BLaER1 treated with 17β-estradiol and CSF1 and Interleukin-3, amounts not matched to agents 10 nM and 100 nM (cell line): ENCODE data around the gene MYO1E.
A peak's percentile ranks its signal among the peaks of the same experiment; 100 is the strongest.
"Not testable (repeated sequence)": the region's sequence is repeated elsewhere in the genome, so short reads cannot be mapped to it uniquely, and the experiment has no call there.

Source experiments
- H3K27ac ChIP-seq, 11 experiments: shearing (Covaris generic); formaldehyde crosslinking; 2 replicates each; pipeline ENCODE4 v1.8.1; 2022
- H3K27me3 ChIP-seq, 11 experiments: shearing (Covaris generic); formaldehyde crosslinking; 2 replicates each; pipeline ENCODE4 v1.8.1; 2022
- H3K36me3 ChIP-seq, 11 experiments: shearing (Covaris generic); formaldehyde crosslinking; 2 replicates each; pipeline ENCODE4 v1.8.1; 2022
- H3K4me1 ChIP-seq, 10 experiments: shearing (Covaris generic); formaldehyde crosslinking; 2 replicates each; pipeline ENCODE4 v1.8.1; 2022
- H3K4me2 ChIP-seq, 11 experiments: shearing (Covaris generic); formaldehyde crosslinking; 2 replicates each; pipeline ENCODE4 v1.8.1; 2022
- H3K4me3 ChIP-seq, 10 experiments: shearing (Covaris generic); formaldehyde crosslinking; 2 replicates each; pipeline ENCODE4 v1.8.1; 2022
- H3K9ac ChIP-seq, 11 experiments: shearing (Covaris generic); formaldehyde crosslinking; 2 replicates each; pipeline ENCODE4 v1.8.1; 2022
- H3K9me3 ChIP-seq, 11 experiments: shearing (Covaris generic); formaldehyde crosslinking; replicated peaks in 1 of 11; 2 replicates each; pipeline ENCODE4 v1.8.1; 2022
- H4K20me1 ChIP-seq, 11 experiments: shearing (Covaris generic); formaldehyde crosslinking; 2 replicates each; pipeline ENCODE4 v1.8.1; 2022
- Cebpa-rat ChIP-seq, 11 experiments: shearing (Covaris generic); IDR thresholded peaks; 2 replicates each; pipeline ENCODE4 v1.8.1; 2022

MYO1E gene

DNA sequence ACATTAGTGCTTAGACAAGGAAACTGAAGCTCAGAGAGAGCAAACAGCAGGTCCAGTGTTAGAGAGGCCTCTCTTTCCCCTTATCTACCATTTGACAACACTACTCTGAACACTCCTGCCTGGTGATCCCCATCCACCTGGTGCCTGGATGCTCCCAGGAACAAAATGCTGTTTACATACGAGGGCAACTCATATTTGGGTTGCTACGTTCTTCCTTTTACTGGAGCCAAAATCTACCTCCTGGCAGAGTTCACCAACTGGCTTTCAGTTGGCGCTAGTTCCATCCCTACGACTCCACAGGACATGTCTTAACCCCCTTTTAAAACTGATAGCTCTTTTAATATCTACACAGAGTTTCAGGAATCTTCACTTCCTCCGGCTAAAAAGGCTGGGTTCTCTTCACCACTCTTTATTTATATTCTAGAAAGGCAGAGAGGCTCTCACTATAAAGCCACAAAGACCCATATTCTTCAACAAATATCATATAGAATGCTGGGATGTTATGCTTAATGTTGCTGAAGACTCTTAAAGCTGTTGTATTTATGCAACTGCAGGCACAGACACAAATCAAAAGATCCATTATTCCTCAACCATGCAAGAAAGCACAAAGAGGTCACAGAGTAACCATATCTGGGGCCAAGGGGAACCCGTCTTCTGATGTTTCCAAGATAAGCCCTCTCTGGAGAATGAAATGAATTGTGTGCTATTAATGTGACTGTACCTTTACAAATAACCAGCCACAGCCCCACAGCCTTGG lies 219.8 kb downstream of the MYO1E start:
- Histone ChIP-seq H3K9me3 (no peaks in the 10 kb centered on the region), H3K36me3 (peaks cover 0 to 97% (median 0%) of the 10 kb centered on the region in 11 experiments; a peak in 5 of 22 replicates), H3K4me3 (no peak overlapping the region), H3K4me2 (no peak overlapping the region), H3K27ac (no peak overlapping the region), H3K9ac (no peak overlapping the region), H3K27me3 (no peaks in the 10 kb centered on the region), H4K20me1 (no peaks in the 10 kb centered on the region), H3K4me1 (no peaks in the 10 kb centered on the region)
- no peak for TF ChIP-seq Cebpa-rat (IDR thresholded peaks at IDR 0.05)

DNA sequence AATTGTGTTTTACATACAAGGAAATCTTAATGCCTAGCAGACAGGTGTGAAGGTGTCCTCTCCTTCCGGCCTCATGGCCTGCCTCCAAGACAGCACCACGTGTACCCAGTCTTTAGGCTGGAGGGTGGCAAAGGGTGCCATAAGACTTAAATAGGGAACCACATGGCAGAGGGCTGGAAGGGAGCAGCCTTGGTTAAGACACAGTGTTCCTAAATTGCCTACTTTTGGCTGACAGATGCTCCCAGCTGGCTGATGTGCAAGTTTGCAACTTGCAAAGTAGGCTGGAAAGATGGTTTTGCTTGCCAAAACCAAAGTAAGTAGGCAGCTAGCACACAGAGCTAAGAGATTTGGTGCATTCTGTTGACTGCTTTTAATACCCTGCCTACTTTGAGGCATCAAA lies 222.5 kb downstream of the MYO1E start:
- Histone ChIP-seq H3K4me2 (no peak overlapping the region), H3K4me3 (no peak overlapping the region), H3K9ac (no peak overlapping the region), H3K36me3 (peaks cover 0 to 96% (median 6%) of the 10 kb centered on the region in 11 experiments; a peak in 6 of 22 replicates), H3K4me1 (no peaks in the 10 kb centered on the region), H3K9me3 (no peaks in the 10 kb centered on the region), H3K27ac (no peak overlapping the region), H4K20me1 (no peaks in the 10 kb centered on the region), H3K27me3 (no peaks in the 10 kb centered on the region)
- TF ChIP-seq Cebpa-rat (IDR thresholded peaks at IDR 0.05), result no peak

DNA sequence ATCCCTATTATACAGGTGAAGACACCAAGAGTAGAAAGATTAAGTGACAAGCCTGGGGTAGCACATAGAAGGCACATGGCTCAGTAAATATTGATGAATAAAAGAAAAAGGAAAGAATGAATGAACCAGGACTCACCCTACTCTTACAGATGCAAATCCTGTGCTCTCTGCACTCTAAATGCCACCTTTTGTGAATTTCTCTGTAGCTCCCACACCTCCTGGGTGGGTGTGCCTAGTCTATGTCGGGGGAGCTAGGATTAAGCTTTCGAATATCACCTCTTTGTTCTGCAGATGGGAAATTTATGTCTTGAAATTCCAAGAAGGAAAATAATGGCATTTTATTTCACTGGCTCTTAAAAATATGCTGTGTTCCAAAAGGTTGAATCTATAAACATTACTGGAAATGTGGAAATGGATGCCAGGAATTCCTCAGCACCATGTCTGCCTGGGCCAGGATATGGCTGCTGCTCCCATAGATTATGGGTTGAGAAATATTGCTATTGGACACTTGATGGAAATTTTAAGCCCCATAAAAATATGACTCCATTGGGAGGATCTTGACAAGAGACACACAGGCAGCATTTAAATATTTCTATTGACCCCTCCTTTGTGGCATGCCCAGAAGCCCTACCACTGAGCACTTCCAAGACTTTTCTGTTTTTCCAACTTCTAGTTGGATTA lies 224.4 kb downstream of the MYO1E start:
- Histone ChIP-seq H3K4me2 (no peak overlapping the region), H3K27me3 (no peaks in the 10 kb centered on the region), H3K9ac (no peak overlapping the region), H3K27ac (no peak overlapping the region), H3K4me3 (no peak overlapping the region), H3K36me3 (peaks cover 0 to 93% (median 7%) of the 10 kb centered on the region in 11 experiments; a peak in 10 of 22 replicates), H3K4me1 (no peaks in the 10 kb centered on the region), H3K9me3 (no peaks in the 10 kb centered on the region), H4K20me1 (no peaks in the 10 kb centered on the region)
- TF ChIP-seq Cebpa-rat (IDR thresholded peaks at IDR 0.05), result no peak

DNA sequence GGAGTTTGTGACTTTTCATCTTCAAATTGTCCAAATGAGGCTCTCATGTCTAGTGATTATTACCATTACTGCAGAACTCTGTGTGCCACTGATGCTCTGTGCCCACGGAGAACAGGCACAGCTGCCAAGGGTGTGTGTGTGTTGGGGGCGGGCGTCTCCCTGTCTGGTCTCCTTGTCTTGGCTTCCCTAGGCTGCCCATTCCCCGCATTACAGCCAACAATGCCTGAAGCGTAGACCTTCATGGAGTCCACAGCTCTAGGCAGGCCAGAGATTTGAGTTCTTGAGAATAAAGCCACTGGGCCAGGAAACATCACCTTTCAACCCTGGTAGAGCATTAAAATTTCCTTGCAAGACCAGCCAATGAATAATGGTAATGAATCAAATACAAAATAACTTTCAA lies 225.0 kb downstream of the MYO1E start:
- H3K9me3 ChIP-seq, result no peaks in the 10 kb centered on the region
- no peak overlapping the region for H3K9ac ChIP-seq
- no peaks in the 10 kb centered on the region for H3K27me3 ChIP-seq
- TF ChIP-seq Cebpa-rat (IDR thresholded peaks at IDR 0.05), result no peak
- no peak overlapping the region for H3K27ac ChIP-seq
- H3K4me3 ChIP-seq, result no peak overlapping the region
- no peaks in the 10 kb centered on the region for H3K4me1 ChIP-seq
- H4K20me1 ChIP-seq, result no peaks in the 10 kb centered on the region
- peaks cover 0 to 93% (median 10%) of the 10 kb centered on the region in 11 experiments; a peak in 10 of 22 replicates for H3K36me3 ChIP-seq
- no peak overlapping the region for H3K4me2 ChIP-seq

GRCh38 chr15:59144594-59144993 lies 228.1 kb downstream of the MYO1E start:
- not testable (repeated sequence) for H3K4me2 ChIP-seq, H4K20me1 ChIP-seq, H3K27me3 ChIP-seq, H3K9me3 ChIP-seq, H3K27ac ChIP-seq, H3K9ac ChIP-seq, H3K4me3 ChIP-seq
- H3K36me3 ChIP-seq, result peaks cover 6 to 86% (median 21%) of the 10 kb centered on the region in 11 experiments; a peak in 21 of 22 replicates
- peaks cover 0 to 12% (median 0%) of the 10 kb centered on the region in 10 experiments; a peak in 4 of 20 replicates for H3K4me1 ChIP-seq

- no peak overlapping the region for H3K27ac ChIP-seq
- no peaks in the 10 kb centered on the region for H3K9me3 ChIP-seq
- H3K4me3 ChIP-seq, result no peak overlapping the region
- H4K20me1 ChIP-seq, result no peaks in the 10 kb centered on the region
- no peaks in the 10 kb centered on the region for H3K27me3 ChIP-seq
- TF ChIP-seq Cebpa-rat (IDR thresholded peaks at IDR 0.05), result no peak
- H3K36me3 ChIP-seq, result peaks cover 14 to 82% (median 35%) of the 10 kb centered on the region in 11 experiments
- peaks cover 0 to 14% (median 0%) of the 10 kb centered on the region in 10 experiments; a peak in 4 of 20 replicates for H3K4me1 ChIP-seq
- H3K9ac ChIP-seq, result no peak overlapping the region
- no peak overlapping the region for H3K4me2 ChIP-seq
These were observed 229.4 kb downstream of the MYO1E start for GRCh38 chr15:59143281-59143680.

- Histone ChIP-seq H3K9me3 (no peaks in the 10 kb centered on the region), H3K36me3 (peaks cover 41 to 85% (median 58%) of the 10 kb centered on the region in 11 experiments), H3K4me2 (peak overlapping the region in 2 of 11 experiments; percentile 9 to 23; a peak in 2 of 22 replicates), H3K27ac (peak overlapping the region in 2 of 11 experiments; percentile 6 to 20; a peak in 1 of 22 replicates), H3K4me3 (no peak overlapping the region), H3K27me3 (no peaks in the 10 kb centered on the region), H3K9ac (peak overlapping the region in 2 of 11 experiments; percentile 7 to 25; a peak in 1 of 22 replicates), H3K4me1 (peaks cover 0 to 25% (median 0%) of the 10 kb centered on the region in 10 experiments; a peak in 5 of 20 replicates), H4K20me1 (peaks cover 0 to 3% (median 0%) of the 10 kb centered on the region in 11 experiments; a peak in 1 of 22 replicates)
- no peak for TF ChIP-seq Cebpa-rat (IDR thresholded peaks at IDR 0.05)
These were observed 232.0 kb downstream of the MYO1E start for GRCh38 chr15:59140422-59141226.

DNA sequence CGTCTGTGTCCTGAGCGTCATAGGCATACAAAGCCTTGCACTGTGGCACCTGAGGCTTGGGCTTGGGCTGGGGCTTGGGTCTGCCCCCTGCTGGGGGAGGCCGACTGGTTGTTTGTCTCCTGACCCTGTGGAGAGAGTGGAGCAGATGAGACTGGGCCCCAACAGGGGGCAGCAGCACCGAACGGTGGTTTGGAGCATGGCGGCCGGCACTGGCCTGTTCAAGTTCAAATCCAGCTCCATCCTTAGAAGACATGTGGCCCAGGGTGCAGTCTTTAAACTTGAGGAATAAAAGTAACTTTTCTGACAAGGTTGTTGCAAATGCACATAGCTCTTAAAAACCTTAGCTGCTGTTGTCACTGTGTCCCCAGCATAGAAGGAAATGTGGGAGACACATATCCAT lies 234.4 kb downstream of the MYO1E start:
- peaks cover 65 to 97% (median 76%) of the 10 kb centered on the region in 11 experiments for H3K36me3 ChIP-seq

More for the DNA sequence above, 234.4 kb downstream of the MYO1E start:
- no peak for TF ChIP-seq Cebpa-rat (IDR thresholded peaks at IDR 0.05)
- Histone ChIP-seq H3K27me3 (no peaks in the 10 kb centered on the region), H3K4me1 (peaks cover 0 to 25% (median 0%) of the 10 kb centered on the region in 10 experiments; a peak in 5 of 20 replicates), H3K4me2 (peak overlapping the region in 1 of 11 experiments; percentile 3; a peak in 1 of 22 replicates), H3K4me3 (no peak overlapping the region), H3K27ac (no peak overlapping the region), H3K9ac (no peak overlapping the region), H4K20me1 (peaks cover 0 to 11% (median 0%) of the 10 kb centered on the region in 11 experiments; a peak in 1 of 22 replicates), H3K9me3 (no peaks in the 10 kb centered on the region)
